HCT116 (cell line): ENCODE measurements around the gene HLA-F. TPM values are rescaled to one million over a fixed set of nuclear protein-coding genes. Genes with fewer than 3 reads are reported as not detected.

ENCODE experiments used
- ATAC-seq: fragments of 200-7000 bp; cut with Tn5 transposase; 2 replicates; pipeline ENCODE4 v1.9.1; 2020; ENCODE audit warnings: mild to moderate bottlenecking, moderate library complexity
- BruUV-seq: library from RNA; stranded (reverse); fragments of 400-500 nt; replicated peaks from 2 replicates; lab custom pipeline; 2021; lab: Mats Ljungman, UMichigan
- CTCF ChIA-PET: fragments of 300-600 bp; sonication (Branson Sonifier 250); formaldehyde crosslinking; loops from one replicate; lab custom pipeline; 2021; ENCODE audit warnings: antibody characterized with exemption; lab: Charles Lee
- POLR2A ChIA-PET: fragments of 300-600, 350-600 bp; sonication (Branson Sonifier 250); formaldehyde crosslinking; loops from one replicate; lab custom pipeline; 2021; ENCODE audit warnings: antibody characterized with exemption; lab: Charles Lee
- RAD21 ChIA-PET, 2 experiments: fragments of 300-600 bp; sonication (Branson Sonifier 250); formaldehyde crosslinking; loops; one replicate each; lab custom pipeline; 2023; ENCODE audit warnings: low total read pairs in 2 of 2; ENCODE audit not compliant: uncharacterized antibody in 2 of 2, unreplicated experiment in 2 of 2, low non-redundant PET in 1 of 2; lab: Charles Lee
- DNase-seq: peaks from one replicate; pipeline ENCODE4 v3.0.0-alpha.2; 2010; ENCODE audit warnings: low read depth, low spot score
- H2AFZ ChIP-seq: fragments of 200-600 bp; shearing (Covaris generic), sonication (generic); 2 replicates; pipeline ENCODE4 v1.6.1; 2017; ENCODE audit warnings: low read depth, mixed run types, mixed read lengths, antibody characterized with exemption, low read length; ENCODE audit not compliant: poor library complexity, severe bottlenecking
- H3K27ac ChIP-seq: 2 replicates; pipeline ENCODE4 v1.5.1; 2012; ENCODE audit warnings: low read depth, low read length
- H3K27me3 ChIP-seq: fragments of 200-600 bp; sonication (generic); 2 replicates; pipeline ENCODE4 v1.6.1; 2016; ENCODE audit warnings: mixed run types, low read length, mixed read lengths; ENCODE audit not compliant: insufficient read depth
- H3K36me3 ChIP-seq, 2 experiments: fragments of 200-500 bp in 1 of 2; fragments of 200-600 bp in 1 of 2; sonication (Bioruptor generic) in 1 of 2; sonication (generic) in 1 of 2; 2 replicates each; pipeline versions ENCODE4 v1.5.1 to v1.6.1; 2014 to 2016; ENCODE audit warnings: low read length in 2 of 2, inconsistent platforms in 1 of 2, mixed read lengths in 1 of 2, mixed run types in 1 of 2; ENCODE audit not compliant: insufficient read depth in 2 of 2, control insufficient read depth in 1 of 2
- H3K4me1 ChIP-seq, 2 experiments: fragments of 200-600 bp in 1 of 2; sonication (generic) in 1 of 2; 2 replicates each; pipeline versions ENCODE4 v1.5.1 to v1.6.1; 2012 to 2017; ENCODE audit warnings: low read length in 2 of 2, inconsistent platforms in 1 of 2, mild to moderate bottlenecking in 1 of 2, mixed read lengths in 1 of 2, mixed run types in 1 of 2, moderate library complexity in 1 of 2; ENCODE audit not compliant: insufficient read depth in 2 of 2, control insufficient read depth in 1 of 2
- H3K4me2 ChIP-seq: fragments of 200-600 bp; sonication (generic); 2 replicates; pipeline ENCODE4 v1.6.1; 2017; ENCODE audit warnings: mixed run types, low read length, mixed read lengths
- H3K4me3 ChIP-seq, 2 experiments: fragments of 200-600 bp in 1 of 2; sonication (generic) in 1 of 2; replicated peaks in 1 of 2; 2 replicates each; pipeline ENCODE4 v1.5.1; 2011 to 2016; ENCODE audit warnings: low read length in 2 of 2, control low read depth in 1 of 2, low read depth in 1 of 2, mild to moderate bottlenecking in 1 of 2, mixed read lengths in 1 of 2, mixed run types in 1 of 2
- H3K79me2 ChIP-seq: fragments of 200-600 bp; sonication (generic); 2 replicates; pipeline ENCODE4 v1.6.1; 2017; ENCODE audit warnings: mild to moderate bottlenecking, mixed run types, low read length, moderate library complexity, mixed read lengths; ENCODE audit not compliant: insufficient read depth
- H3K9ac ChIP-seq: fragments of 200-600 bp; sonication (generic); 2 replicates; pipeline ENCODE4 v1.6.1; 2016; ENCODE audit warnings: low read length, mixed read lengths
- H3K9me2 ChIP-seq: fragments of 200-600 bp; sonication (generic), shearing (Covaris generic); 2 replicates; pipeline ENCODE4 v1.6.1; 2017; ENCODE audit warnings: mixed run types, mild to moderate bottlenecking, moderate library complexity; ENCODE audit not compliant: insufficient read depth
- H3K9me3 ChIP-seq, 2 experiments: fragments of 200-500 bp in 1 of 2; fragments of 200-600 bp in 1 of 2; sonication (Bioruptor generic) in 1 of 2; sonication (generic) in 1 of 2; 2 replicates each; pipeline ENCODE4 v1.6.1; 2014 to 2017; ENCODE audit warnings: low read length in 2 of 2, mixed read lengths in 2 of 2, inconsistent platforms in 1 of 2, low read depth in 1 of 2, mild to moderate bottlenecking in 1 of 2, mixed run types in 1 of 2, moderate library complexity in 1 of 2; ENCODE audit not compliant: control insufficient read depth in 1 of 2, insufficient read depth in 1 of 2
- H4K20me1 ChIP-seq: fragments of 200-600 bp; sonication (generic), shearing (Covaris generic); 2 replicates; pipeline ENCODE4 v1.6.1; 2017; ENCODE audit warnings: mixed run types, mild to moderate bottlenecking, moderate library complexity; ENCODE audit not compliant: insufficient read depth
- CBX3 ChIP-seq: IDR thresholded peaks from 2 replicates; pipeline ENCODE4 v1.6.1; 2012; ENCODE audit warnings: low read depth
- CEBPB ChIP-seq: IDR thresholded peaks from 2 replicates; pipeline ENCODE4 v1.6.1; 2012; ENCODE audit warnings: low read depth
- CTCF ChIP-seq, 3 experiments: fragments of 200-600 bp in 1 of 3; sonication (generic) in 1 of 3; IDR thresholded peaks in 2 of 3; conservative IDR thresholded peaks in 1 of 3; 2 replicates each; pipeline ENCODE4 v1.5.1; 2012 to 2017; ENCODE audit warnings: low read depth in 2 of 3, low read length in 2 of 3, antibody characterized with exemption in 1 of 3, borderline replicate concordance in 1 of 3, control low read depth in 1 of 3, mild to moderate bottlenecking in 1 of 3, mixed read lengths in 1 of 3, mixed run types in 1 of 3, moderate library complexity in 1 of 3; ENCODE audit not compliant: insufficient read depth in 1 of 3
- EGR1 ChIP-seq: IDR thresholded peaks from 2 replicates; pipeline ENCODE4 v1.6.1; 2012; ENCODE audit warnings: low read depth
- ELF1 ChIP-seq: IDR thresholded peaks from 2 replicates; pipeline ENCODE4 v1.6.1; 2012; ENCODE audit warnings: low read depth, borderline replicate concordance
- EZH2 ChIP-seq: fragments of 200-600 bp; sonication (generic); IDR thresholded peaks from 2 replicates; pipeline ENCODE4 v1.6.1; 2017; ENCODE audit warnings: antibody characterized with exemption, mixed run types
- EZH2phosphoT487 ChIP-seq: fragments of 200-600 bp; IDR thresholded peaks from 2 replicates; pipeline ENCODE4 v1.6.1; 2018; ENCODE audit warnings: antibody characterized with exemption, borderline replicate concordance
- MAX ChIP-seq: IDR thresholded peaks from 2 replicates; pipeline ENCODE4 v1.6.1; 2012
- POLR2A ChIP-seq: IDR thresholded peaks from 2 replicates; pipeline ENCODE4 v1.7.0; 2011; ENCODE audit warnings: borderline replicate concordance; ENCODE audit not compliant: insufficient read depth, insufficient read length; ENCODE audit errors: extremely low read depth
- REST ChIP-seq: IDR thresholded peaks from 2 replicates; pipeline ENCODE4 v1.6.1; 2012; ENCODE audit warnings: low read depth
- SIN3A ChIP-seq: IDR thresholded peaks from 2 replicates; pipeline ENCODE4 v1.6.1; 2012; ENCODE audit warnings: low read depth
- SP1 ChIP-seq: IDR thresholded peaks from 2 replicates; pipeline ENCODE4 v1.6.1; 2012; ENCODE audit warnings: low read depth
- SRF ChIP-seq: IDR thresholded peaks from 2 replicates; pipeline ENCODE4 v1.6.1; 2012; ENCODE audit warnings: low read depth
- TCF7L2 ChIP-seq: IDR thresholded peaks from 2 replicates; pipeline ENCODE4 v1.7.0; 2011; ENCODE audit warnings: borderline replicate concordance, inconsistent platforms; ENCODE audit not compliant: insufficient read depth, insufficient read length; ENCODE audit errors: extremely low read depth
- ZBTB33 ChIP-seq: IDR thresholded peaks from 2 replicates; pipeline ENCODE4 v1.6.1; 2011; ENCODE audit warnings: mild to moderate bottlenecking, low read length, moderate library complexity; ENCODE audit not compliant: insufficient replicate concordance; ENCODE audit errors: extremely low read depth
- ZFX ChIP-seq: fragments of 450-650 bp; IDR thresholded peaks from 2 replicates; pipeline ENCODE4 v1.6.1; 2017
- ZNF274 ChIP-seq: fragments of 200-500 bp; sonication (Bioruptor generic); IDR thresholded peaks from 2 replicates; pipeline ENCODE4 v1.6.1; 2014; ENCODE audit warnings: mild to moderate bottlenecking, low read depth, low read length, inconsistent platforms
- intact Hi-C: fragments of 100-400 bp; cut with micrococcal nuclease; formaldehyde crosslinking; loops from 2 replicates; pipeline ENCODE4 v1.10.0; 2022
- total RNA-seq: library from RNA; stranded (reverse); gene quantifications from one replicate; pipeline ENCODE4 v1.2.1, GENCODE V29; 2021; ENCODE audit not compliant: unreplicated experiment

HLA-F gene
- total RNA-seq, 1 experiment from 2014 or later: 24.6 TPM

- TF ChIP-seq CEBPB: no peak
- TF ChIP-seq TCF7L2: no peak
- no peak for TF ChIP-seq CBX3
- no peak for TF ChIP-seq ZNF274
- TF ChIP-seq ZBTB33: no peak
- TF ChIP-seq ELF1: no peak
- TF ChIP-seq ZFX: no peak
- no peak for TF ChIP-seq SP1
- TF ChIP-seq CTCF (IDR thresholded peaks at IDR 0.05 in 2 of 3, conservative IDR thresholded peaks at IDR 0.05 in 1 of 3; ENCODE audit: borderline replicate concordance in 1 of 3, insufficient read depth in 1 of 3, low read depth in 2 of 3, low read length in 2 of 3): no peak
- no peak for TF ChIP-seq REST
- no peak for TF ChIP-seq SIN3A
- TF ChIP-seq MAX: no peak
- TF ChIP-seq EZH2: no peak
- TF ChIP-seq EGR1: no peak
- no peak for TF ChIP-seq EZH2phosphoT487
- no peak for TF ChIP-seq SRF
- no peak for TF ChIP-seq POLR2A
- TF ChIP-seq, all 23 proteins: peak for 0
- H3K36me3 ChIP-seq: no peaks in the 10 kb centered on the region
- H3K27me3 ChIP-seq: no peaks in the 10 kb centered on the region
- no peak overlapping the region for H2AFZ ChIP-seq
- ATAC-seq: no peak
- peak overlapping the region; percentile 35; the same call in 1 of the 2 replicates for H3K4me2 ChIP-seq
- no TSS peak for BruUV-seq
- no peak for DNase-seq
- intact Hi-C loops: no loop called here
- POLR2A ChIA-PET: interaction anchor here (1.2 to 3.4 kb wide), 2 partner anchors 10 to 1920 kb away, joined by 3 to 12 read pairs; a partner anchor contains a TSS
- CTCF ChIA-PET: interaction anchor here (3.5 kb wide), 1 partner anchor 10 kb away, joined by 8 read pairs; no protein-coding TSS in a partner anchor
- H3K27ac ChIP-seq: no peak overlapping the region
- H4K20me1 ChIP-seq: no peaks in the 10 kb centered on the region
- H3K79me2 ChIP-seq: no peaks in the 10 kb centered on the region
- no peaks in the 10 kb centered on the region for H3K9me3 ChIP-seq
- no peak overlapping the region for H3K4me3 ChIP-seq
- H3K4me1 ChIP-seq: peaks cover 4 to 29% of the 10 kb centered on the region in 2 experiments; a peak in 3 of 4 replicates
- H3K9ac ChIP-seq: no peak overlapping the region
- H3K9me2 ChIP-seq: no peaks in the 10 kb centered on the region
- RAD21 ChIA-PET: no interaction called here
These were observed 35.5 kb downstream of the HLA-F start for GRCh38 chr6:29758761-29759160.
